Osteocyte (in vitro differentiated cells): ENCODE data around the gene PGLYRP3. TPM values are rescaled to one million over a fixed set of nuclear protein-coding genes. Genes with fewer than 3 reads are reported as not detected.
A peak's percentile ranks its signal among the peaks of the same experiment; 100 is the strongest.

Source experiments
- DNase-seq: peaks from one replicate; pipeline ENCODE4 v3.0.0; 2021; ENCODE audit warnings: mixed read lengths; ENCODE audit not compliant: unreplicated experiment; ENCODE audit errors: extremely low spot score
- H3K27ac Mint-ChIP-seq: one replicate; pipeline ENCODE4 v1.8.0; 2021; ENCODE audit warnings: mild to moderate bottlenecking, mixed read lengths; ENCODE audit not compliant: unreplicated experiment
- H3K27me3 Mint-ChIP-seq: one replicate; pipeline ENCODE4 v1.8.0; 2021; ENCODE audit warnings: mixed read lengths; ENCODE audit not compliant: unreplicated experiment
- H3K36me3 Mint-ChIP-seq: one replicate; pipeline ENCODE4 v1.8.0; 2021; ENCODE audit warnings: mixed read lengths; ENCODE audit not compliant: unreplicated experiment
- H3K4me1 Mint-ChIP-seq: one replicate; pipeline ENCODE4 v1.8.0; 2021; ENCODE audit warnings: mixed read lengths; ENCODE audit not compliant: unreplicated experiment
- H3K4me3 Mint-ChIP-seq: one replicate; pipeline ENCODE4 v1.8.0; 2021; ENCODE audit warnings: mild to moderate bottlenecking, moderate library complexity, mixed read lengths; ENCODE audit not compliant: unreplicated experiment
- H3K9me3 Mint-ChIP-seq: one replicate; pipeline ENCODE4 v1.8.0; 2021; ENCODE audit warnings: mixed read lengths; ENCODE audit not compliant: unreplicated experiment
- CTCF ChIP-seq: fragments of 200-600 bp; sonication (generic); IDR thresholded peaks from 2 replicates; pipeline ENCODE4 v1.5.0; 2021; ENCODE audit warnings: antibody characterized with exemption, mild to moderate bottlenecking, moderate library complexity
- total RNA-seq: library from RNA; stranded (reverse); gene quantifications from 2 replicates; pipeline ENCODE4 v1.2.1, GENCODE V29; 2021

The PGLYRP3 gene
- total RNA-seq, 1 donor from 2014 or later: not detected

DNA sequence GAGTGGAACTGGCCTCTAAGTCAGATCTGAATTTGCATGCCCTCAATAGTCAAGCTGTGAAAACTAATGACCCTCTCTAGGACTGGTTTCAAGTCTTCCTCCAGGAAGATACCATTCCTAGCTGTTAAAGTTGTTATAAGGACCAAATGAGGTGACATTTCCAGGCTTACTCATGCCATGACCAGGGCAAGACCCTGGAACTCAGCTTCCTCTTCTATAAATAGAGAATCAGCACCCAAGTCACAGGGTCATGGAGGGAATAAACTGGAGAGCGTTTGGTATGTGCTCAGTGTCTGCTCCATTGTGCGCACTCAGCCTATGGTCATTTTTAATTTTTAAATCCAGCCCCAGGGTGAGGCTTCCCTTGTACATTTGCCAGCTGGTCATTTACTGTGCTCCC, 47.4 kb upstream of the PGLYRP3 start:
- Mint-ChIP-seq H3K4me1 (no peaks in the 10 kb centered on the region), H3K36me3 (no peaks in the 10 kb centered on the region), H3K27me3 (peaks cover 7% of the 10 kb centered on the region), H3K27ac (no peak overlapping the region), H3K9me3 (no peaks in the 10 kb centered on the region), H3K4me3 (no peak overlapping the region)
- TF ChIP-seq CTCF: no peak
- DNase-seq: no peak

GRCh38 chr1:153359241-153359640, 46.5 kb upstream of the PGLYRP3 start:
- Mint-ChIP-seq H3K9me3 (no peaks in the 10 kb centered on the region), H3K4me3 (no peak overlapping the region), H3K27me3 (peaks cover 4% of the 10 kb centered on the region), H3K27ac (no peak overlapping the region), H3K4me1 (no peaks in the 10 kb centered on the region), H3K36me3 (no peaks in the 10 kb centered on the region)
- peak; percentile 71 for DNase-seq
- TF ChIP-seq CTCF: no peak

- H3K9me3 Mint-ChIP-seq: no peaks in the 10 kb centered on the region
- no peak overlapping the region for H3K27ac Mint-ChIP-seq
- DNase-seq: peak; percentile 57
- H3K27me3 Mint-ChIP-seq: peaks cover 4% of the 10 kb centered on the region
- no peak overlapping the region for H3K4me3 Mint-ChIP-seq
- H3K4me1 Mint-ChIP-seq: no peaks in the 10 kb centered on the region
- no peak for TF ChIP-seq CTCF
- H3K36me3 Mint-ChIP-seq: no peaks in the 10 kb centered on the region
These were observed 45.9 kb upstream of the PGLYRP3 start for GRCh38 chr1:153358691-153358975.

- Mint-ChIP-seq H3K27me3 (peaks cover 4% of the 10 kb centered on the region), H3K9me3 (no peaks in the 10 kb centered on the region), H3K4me3 (no peak within 1 kb of the TSS), H3K4me1 (no peaks in the 10 kb centered on the region), H3K36me3 (no peaks in the 10 kb centered on the region), H3K27ac (no peak within 1 kb of the TSS)
- TF ChIP-seq CTCF: no peak
- peak; percentile 59 for DNase-seq
These were observed 45.3 kb upstream of the PGLYRP3 start, which contains the start of gene S100A9 for GRCh38 chr1:153357853-153358690. S100A9 (plus strand) TSS chr1:153357854; CDS start chr1:153358284, 430 bp downstream.

DNA sequence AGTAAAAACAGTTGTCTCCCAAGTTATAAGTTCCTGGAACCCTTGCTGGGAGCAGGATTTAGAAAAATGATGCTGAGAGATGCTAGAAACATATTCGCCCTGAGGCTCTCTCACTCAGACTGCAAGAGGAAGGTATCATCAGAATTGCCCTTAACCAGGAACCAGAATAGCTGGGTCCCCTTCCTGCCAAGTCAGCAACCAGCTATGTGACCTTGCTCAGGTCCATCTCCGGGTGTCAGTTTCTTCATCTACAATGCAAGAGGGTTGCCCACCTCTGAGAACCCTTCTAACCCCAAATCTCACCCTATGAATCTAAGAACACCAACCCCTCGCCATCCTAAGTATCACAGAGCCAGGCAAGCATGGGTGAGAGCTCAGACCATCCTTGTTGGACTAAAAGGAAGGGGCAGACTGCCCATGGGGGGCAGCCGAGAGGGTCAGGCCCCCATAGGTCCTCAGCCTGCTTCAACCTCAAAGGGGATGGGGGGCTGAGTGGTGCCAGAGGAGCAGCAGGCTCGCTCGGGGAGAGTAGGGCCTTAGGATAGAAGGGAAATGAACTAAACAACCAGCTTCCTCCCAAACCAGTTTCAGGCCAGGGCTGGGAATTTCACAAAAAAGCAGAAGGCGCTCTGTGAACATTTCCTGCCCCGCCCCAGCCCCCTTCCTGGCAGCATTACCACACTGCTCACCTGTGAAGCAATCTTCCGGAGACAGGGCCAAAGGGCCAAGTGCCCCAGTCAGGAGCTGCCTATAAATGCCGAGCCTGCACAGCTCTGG, 44.5 kb upstream of the PGLYRP3 start:
- Mint-ChIP-seq H3K4me1 (no peaks in the 10 kb centered on the region), H3K36me3 (no peaks in the 10 kb centered on the region), H3K9me3 (no peaks in the 10 kb centered on the region), H3K27ac (no peak overlapping the region), H3K27me3 (peaks cover 6% of the 10 kb centered on the region), H3K4me3 (no peak overlapping the region)
- peak; percentile 60 for DNase-seq
- no peak for TF ChIP-seq CTCF
